ENCODE data around the gene TMEM225B. TPM values are rescaled to one million over a fixed set of nuclear protein-coding genes. Genes with fewer than 3 reads are reported as not detected.

TMEM225B gene
- total and polyA plus RNA-seq, 2 of the 4 experiments (the other 2 are of a cell fraction): 0.32 to 0.54 TPM

GRCh38 chr7:99616359-99617191 is 18.5 kb downstream of the TMEM225B start, which contains the start of gene ZSCAN25:
TSS of gene ZSCAN25 (plus strand) at chr7:99616946. CDS start at chr7:99619607, 2,661 bp downstream.
- H3K4ac ChIP-seq (ENCODE audit: low read depth, low read length): peak within 1 kb of the TSS; percentile 87
- H3K4me1 ChIP-seq (ENCODE audit: control insufficient read depth, insufficient read depth, low read length): no peaks in the 10 kb centered on the region
- peaks cover 17 to 35% of the 10 kb centered on the region in 2 experiments; a peak in 3 of 4 replicates for H3K79me1 ChIP-seq (ENCODE audit: low read depth in 1 of 2, low read length in 2 of 2)
- peak within 1 kb of the TSS; percentile 64 for H2AK5ac ChIP-seq (ENCODE audit: low read depth, low read length)
- H2BK15ac ChIP-seq (ENCODE audit: low read depth, low read length): peak within 1 kb of the TSS; percentile 88; the same call in 1 of the 3 replicates
- peak within 1 kb of the TSS; percentile 36; the same call in 1 of the 2 replicates for H3K18ac ChIP-seq (ENCODE audit: low read depth, low read length)
- H2AK9ac ChIP-seq (replicated peaks; ENCODE audit: low read depth, low read length, poor library complexity): peak within 1 kb of the TSS; percentile 97
- DNase-seq (peak; percentile 92), ATAC-seq (ENCODE audit: low read depth) (peak; percentile 96)
- no peaks in the 10 kb centered on the region for H4K20me1 ChIP-seq (ENCODE audit: insufficient read depth, low read length)
- TF ChIP-seq MAZ (IDR thresholded peaks at IDR 0.05; ENCODE audit: borderline replicate concordance, low read depth, low read length) (no peak), RAD21 (IDR thresholded peaks at IDR 0.05; ENCODE audit: low read length) (peak; percentile 28), MXI1 (IDR thresholded peaks at IDR 0.05; ENCODE audit: borderline replicate concordance, low read depth, low read length) (no peak), POLR2A (IDR thresholded peaks at IDR 0.05; ENCODE audit: low read depth, low read length) (peak; percentile 72), SMC3 (IDR thresholded peaks at IDR 0.05; ENCODE audit: low read depth, low read length) (peak; percentile 13; the same call in 1 of the 2 replicates)
- TF ChIP-seq, protein P1, sequence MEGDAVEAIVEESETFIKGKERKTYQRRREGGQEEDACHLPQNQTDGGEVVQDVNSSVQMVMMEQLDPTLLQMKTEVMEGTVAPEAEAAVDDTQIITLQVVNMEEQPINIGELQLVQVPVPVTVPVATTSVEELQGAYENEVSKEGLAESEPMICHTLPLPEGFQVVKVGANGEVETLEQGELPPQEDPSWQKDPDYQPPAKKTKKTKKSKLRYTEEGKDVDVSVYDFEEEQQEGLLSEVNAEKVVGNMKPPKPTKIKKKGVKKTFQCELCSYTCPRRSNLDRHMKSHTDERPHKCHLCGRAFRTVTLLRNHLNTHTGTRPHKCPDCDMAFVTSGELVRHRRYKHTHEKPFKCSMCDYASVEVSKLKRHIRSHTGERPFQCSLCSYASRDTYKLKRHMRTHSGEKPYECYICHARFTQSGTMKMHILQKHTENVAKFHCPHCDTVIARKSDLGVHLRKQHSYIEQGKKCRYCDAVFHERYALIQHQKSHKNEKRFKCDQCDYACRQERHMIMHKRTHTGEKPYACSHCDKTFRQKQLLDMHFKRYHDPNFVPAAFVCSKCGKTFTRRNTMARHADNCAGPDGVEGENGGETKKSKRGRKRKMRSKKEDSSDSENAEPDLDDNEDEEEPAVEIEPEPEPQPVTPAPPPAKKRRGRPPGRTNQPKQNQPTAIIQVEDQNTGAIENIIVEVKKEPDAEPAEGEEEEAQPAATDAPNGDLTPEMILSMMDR (conservative IDR thresholded peaks at IDR 0.05; ENCODE audit: low read depth, low read length): peak; percentile 52
- TF ChIP-seq, protein P2, sequence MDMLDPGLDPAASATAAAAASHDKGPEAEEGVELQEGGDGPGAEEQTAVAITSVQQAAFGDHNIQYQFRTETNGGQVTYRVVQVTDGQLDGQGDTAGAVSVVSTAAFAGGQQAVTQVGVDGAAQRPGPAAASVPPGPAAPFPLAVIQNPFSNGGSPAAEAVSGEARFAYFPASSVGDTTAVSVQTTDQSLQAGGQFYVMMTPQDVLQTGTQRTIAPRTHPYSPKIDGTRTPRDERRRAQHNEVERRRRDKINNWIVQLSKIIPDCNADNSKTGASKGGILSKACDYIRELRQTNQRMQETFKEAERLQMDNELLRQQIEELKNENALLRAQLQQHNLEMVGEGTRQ (IDR thresholded peaks at IDR 0.05; ENCODE audit: low read depth, low read length): 0 out of 2 replicates have a peak, but pooled peaks have one; percentile 3
- BruUV-seq (replicated peaks): no TSS peak
- peak within 1 kb of the TSS; percentile 27; the same call in 1 of the 2 replicates for H2BK20ac ChIP-seq (ENCODE audit: low read depth, low read length)
- H3K27ac ChIP-seq (ENCODE audit: insufficient read depth, low read length): peak within 1 kb of the TSS; percentile 54
- POLR2A ChIA-PET (ENCODE audit: unreplicated experiment): interaction anchor here (0.6 to 0.7 kb wide), 3 partner anchors 10 to 486 kb away, joined by 3 to 7 read pairs (median 3); no protein-coding TSS in a partner anchor
- H3K9me3 ChIP-seq (ENCODE audit: control insufficient read depth, insufficient read depth, low read length): no peaks in the 10 kb centered on the region
- intact Hi-C loops (cut with micrococcal nuclease): loop anchor here (2.0 to 5.0 kb wide), 3 partner anchors 54 to 376 kb away; partner anchors contain the start of gene ZKSCAN5
- peak within 1 kb of the TSS; percentile 80 for H3K9ac ChIP-seq (ENCODE audit: low read depth, low read length)
- WGBS, 2 experiments (ENCODE audit: extremely low coverage in 2 of 2, insufficient read length in 1 of 2): 1% methylated on average over 46 of the region's 60 CpGs; no CpG with 5 or more reads in 1 of the 2 experiments
- peak within 1 kb of the TSS; percentile 75 for H2BK120ac ChIP-seq (ENCODE audit: low read depth, low read length)
- H4K5ac ChIP-seq (ENCODE audit: low read depth, low read length): peak within 1 kb of the TSS; percentile 79
- H4K8ac ChIP-seq (ENCODE audit: low read depth in 2 of 2, low read length in 2 of 2): peak within 1 kb of the TSS; percentile 68 to 100
- H3K9me1 ChIP-seq (ENCODE audit: insufficient read depth, low read length): peaks cover 3% of the 10 kb centered on the region; the same call in 1 of the 2 replicates
- H3K4me2 ChIP-seq (ENCODE audit: low read depth, low read length): peak within 1 kb of the TSS; percentile 81
- H2BK5ac ChIP-seq (ENCODE audit: low read depth, low read length, poor library complexity, severe bottlenecking): peak within 1 kb of the TSS; percentile 35
- CTCF ChIA-PET: interaction anchor here (0.6 to 1.1 kb wide), 4 partner anchors 13 to 328 kb away, joined by 3 to 4 read pairs (median 4); no protein-coding TSS in a partner anchor
- peaks cover 21% of the 10 kb centered on the region for H3K36me3 ChIP-seq (ENCODE audit: control insufficient read depth, insufficient read depth, low read length)
- peak within 1 kb of the TSS; percentile 99 for H2AFZ ChIP-seq (replicated peaks; ENCODE audit: low read length, poor library complexity)
- H4K91ac ChIP-seq (ENCODE audit: insufficient read depth, low read depth, low read length): peak within 1 kb of the TSS; percentile 92
- no peaks in the 10 kb centered on the region for H3K27me3 ChIP-seq (ENCODE audit: control insufficient read depth, insufficient read depth, low read length)
- peak within 1 kb of the TSS; percentile 63; the same call in 1 of the 2 replicates for H3K23ac ChIP-seq (ENCODE audit: low read depth, low read length)
- dilution Hi-C loops (cut with HindIII; ENCODE audit: low sequenced_read_pairs, unreplicated experiment): no loop called here
- in situ Hi-C loops (cut with MboI; ENCODE audit: low sequenced_read_pairs): loop anchor here (5.0 kb wide), 1 partner anchor 54 kb away; no protein-coding TSS in a partner anchor
- H3K56ac ChIP-seq (ENCODE audit: extremely low read depth, insufficient read depth, low read length): peak within 1 kb of the TSS; percentile 60; the same call in 1 of the 2 replicates
- H3K4me3 ChIP-seq (ENCODE audit: insufficient read depth, low read depth, low read length): peak within 1 kb of the TSS; percentile 63
- peak within 1 kb of the TSS; percentile 89 for H3K14ac ChIP-seq (replicated peaks; ENCODE audit: low read depth, low read length)

All from IMR-90 (cell line).